OCI-LY3 (cell line): ENCODE results near the gene ALPK1.

Experiments
- H2AFZ ChIP-seq: fragments of 200-600, 300-600 bp; shearing (Covaris generic); 2 replicates; pipeline ENCODE4 v1.6.0; 2014; ENCODE audit warnings: antibody characterized with exemption, low read depth, low read length
- H3K27ac ChIP-seq: fragments of 200-600, 300-600 bp; sonication (generic); 2 replicates; pipeline ENCODE4 v1.5.1; 2014; ENCODE audit warnings: mild to moderate bottlenecking, low read length, moderate library complexity, mixed read lengths
- H3K27me3 ChIP-seq: fragments of 200-600, 300-600 bp; sonication (generic); 2 replicates; pipeline ENCODE4 v1.6.1; 2014; ENCODE audit warnings: low read depth, low read length, mixed read lengths
- H3K36me3 ChIP-seq: fragments of 200-600, 300-600 bp; sonication (generic); replicated peaks from 2 replicates; pipeline ENCODE3; 2014; ENCODE audit warnings: low read depth, low read length, mixed read lengths
- H3K4me1 ChIP-seq: fragments of 300-600, 200-600 bp; sonication (generic); 2 replicates; pipeline ENCODE4 v1.6.1; 2014; ENCODE audit warnings: low read length, mixed read lengths
- H3K4me2 ChIP-seq: fragments of 200-600, 300-600 bp; sonication (generic); 2 replicates; pipeline ENCODE4 v1.6.1; 2014; ENCODE audit warnings: low read length, mixed read lengths
- H3K4me3 ChIP-seq: fragments of 300-600, 200-600 bp; sonication (generic); 2 replicates; pipeline ENCODE4 v1.5.1; 2014; ENCODE audit warnings: antibody characterized with exemption, mild to moderate bottlenecking, low read length, moderate library complexity
- H3K79me2 ChIP-seq: fragments of 300-600, 200-600 bp; shearing (Covaris generic); 2 replicates; pipeline ENCODE4 v1.6.1; 2014; ENCODE audit warnings: mild to moderate bottlenecking, low read length, mixed read lengths
- H3K9ac ChIP-seq: fragments of 300-600, 200-600 bp; shearing (Covaris generic); 2 replicates; pipeline ENCODE4 v1.6.0; 2014; ENCODE audit warnings: mild to moderate bottlenecking, low read length, moderate library complexity
- H3K9me3 ChIP-seq: fragments of 200-600, 300-600 bp; shearing (Covaris generic); 2 replicates; pipeline ENCODE4 v1.6.1; 2014; ENCODE audit warnings: low read length, mixed read lengths; ENCODE audit not compliant: insufficient read depth
- H4K20me1 ChIP-seq: fragments of 200-600, 300-600 bp; sonication (generic); 2 replicates; pipeline ENCODE4 v1.6.1; 2016; ENCODE audit warnings: low read length, mixed read lengths; ENCODE audit not compliant: insufficient read depth
- CTCF ChIP-seq: fragments of 200-600, 300-600 bp; sonication (generic); IDR thresholded peaks from 2 replicates; pipeline ENCODE4 v1.5.1; 2014; ENCODE audit warnings: antibody characterized with exemption, low read length, low read depth
- EZH2phosphoT487 ChIP-seq: fragments of 200-600 bp; shearing (Covaris generic); IDR thresholded peaks from 2 replicates; pipeline ENCODE4 v1.6.1; 2018; ENCODE audit warnings: antibody characterized with exemption, mixed run types, low read depth

The ALPK1 gene

GRCh38 chr4:112357453-112357852, 60.3 kb downstream of the ALPK1 start:
- no peak overlapping the region for H3K4me2 ChIP-seq
- TF ChIP-seq EZH2phosphoT487 = no peak

GRCh38 chr4:112357897-112358296, 60.7 kb downstream of the ALPK1 start:
- H3K4me3 ChIP-seq = no peak overlapping the region
- TF ChIP-seq CTCF = no peak
- TF ChIP-seq EZH2phosphoT487 = no peak
- no peak overlapping the region for H3K4me2 ChIP-seq
- H3K36me3 ChIP-seq = peaks cover 11% of the 10 kb centered on the region
- H3K27ac ChIP-seq = no peak overlapping the region
- no peak overlapping the region for H3K9ac ChIP-seq
- H3K79me2 ChIP-seq = no peaks in the 10 kb centered on the region
- no peak overlapping the region for H2AFZ ChIP-seq
- H4K20me1 ChIP-seq = no peaks in the 10 kb centered on the region
- H3K27me3 ChIP-seq = no peaks in the 10 kb centered on the region
- peaks cover 3% of the 10 kb centered on the region; the same call in 1 of the 2 replicates for H3K9me3 ChIP-seq
- H3K4me1 ChIP-seq = peaks cover 11% of the 10 kb centered on the region

More at GRCh38 chr4:112357453-112357852, 60.3 kb downstream of the ALPK1 start:
- Histone ChIP-seq H3K36me3 (peaks cover 11% of the 10 kb centered on the region), H3K27ac (no peak overlapping the region), H4K20me1 (no peaks in the 10 kb centered on the region), H3K9ac (no peak overlapping the region), H3K27me3 (no peaks in the 10 kb centered on the region), H3K4me3 (no peak overlapping the region), H3K79me2 (no peaks in the 10 kb centered on the region), H3K4me1 (peaks cover 11% of the 10 kb centered on the region), H2AFZ (no peak overlapping the region), H3K9me3 (peaks cover 3% of the 10 kb centered on the region; the same call in 1 of the 2 replicates)

GRCh38 chr4:112358415-112358814, 61.2 kb downstream of the ALPK1 start:
- H3K79me2 ChIP-seq = no peaks in the 10 kb centered on the region
- H3K4me2 ChIP-seq = no peak overlapping the region
- H3K27me3 ChIP-seq = no peaks in the 10 kb centered on the region
- H3K4me3 ChIP-seq = no peak overlapping the region
- TF ChIP-seq CTCF (no peak), EZH2phosphoT487 (no peak)
- H3K9ac ChIP-seq = no peak overlapping the region
- H3K36me3 ChIP-seq = peaks cover 11% of the 10 kb centered on the region
- no peaks in the 10 kb centered on the region for H4K20me1 ChIP-seq
- H2AFZ ChIP-seq = no peak overlapping the region
- H3K4me1 ChIP-seq = peaks cover 11% of the 10 kb centered on the region
- H3K9me3 ChIP-seq = peaks cover 3% of the 10 kb centered on the region; the same call in 1 of the 2 replicates
- no peak overlapping the region for H3K27ac ChIP-seq

GRCh38 chr4:112358952-112359749, 62.0 kb downstream of the ALPK1 start:
- no peaks in the 10 kb centered on the region for H3K27me3 ChIP-seq
- peaks cover 3% of the 10 kb centered on the region; the same call in 1 of the 2 replicates for H3K9me3 ChIP-seq
- no peaks in the 10 kb centered on the region for H3K79me2 ChIP-seq
- no peak overlapping the region for H3K4me3 ChIP-seq
- peaks cover 11% of the 10 kb centered on the region for H3K4me1 ChIP-seq
- H2AFZ ChIP-seq = no peak overlapping the region
- no peaks in the 10 kb centered on the region for H4K20me1 ChIP-seq
- H3K27ac ChIP-seq = no peak overlapping the region
- H3K9ac ChIP-seq = no peak overlapping the region
- TF ChIP-seq EZH2phosphoT487 (no peak), CTCF (no peak)
- H3K4me2 ChIP-seq = no peak overlapping the region
- peaks cover 11% of the 10 kb centered on the region for H3K36me3 ChIP-seq
